Head of caudate nucleus (tissue), 42 donors: ENCODE measurements around the gene NUP210L.

Experiments used
- DNase-seq, 42 donors: peaks; one replicate each; pipeline versions ENCODE4 v3.0.0 to v3.0.0-alpha.2; 2020 to 2021; ENCODE audit warnings: mixed read lengths in 7 of 42
- intact Hi-C: fragments of 100-400 bp; cut with DNase I; formaldehyde crosslinking; loops from one replicate; pipeline ENCODE4 v1.15.0; 2022

The NUP210L gene

DNA sequence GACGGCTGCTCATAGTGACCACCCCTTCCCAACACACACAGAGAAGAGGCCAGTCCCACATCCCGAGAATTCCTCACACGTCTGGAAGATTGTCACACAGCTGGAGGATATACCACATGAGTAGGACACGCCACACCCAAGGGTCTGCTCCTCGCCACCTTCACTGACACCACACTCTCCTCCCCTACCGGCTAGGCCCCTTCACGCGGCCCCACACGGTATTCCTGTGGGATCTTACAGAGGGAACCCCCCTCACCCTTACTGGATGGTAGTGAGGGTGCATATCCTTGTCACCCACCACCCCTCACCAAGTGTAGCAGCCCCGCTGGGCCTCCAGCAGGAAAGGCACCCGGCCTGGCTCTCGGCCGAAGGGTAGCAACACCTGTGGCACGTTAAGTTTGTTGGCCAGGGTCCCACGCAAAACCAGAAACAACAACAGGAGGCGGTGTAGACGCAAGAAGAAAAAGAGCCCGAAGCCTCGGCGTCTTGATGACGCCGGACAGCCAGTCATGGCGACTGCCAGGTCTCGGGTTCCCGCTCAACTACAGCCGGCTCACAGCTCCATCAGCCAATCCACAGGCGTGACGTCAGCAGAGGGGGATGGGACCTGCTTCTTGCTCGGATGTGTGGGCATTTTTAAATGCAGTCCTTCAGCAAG, at the start of gene NUP210L:
TSS of gene NUP210L (minus strand) at position 540 of the 658 bp plus-strand sequence.
- DNase-seq = peak in 3 of 42 donors; percentile 39 to 89 (median 86)
- intact Hi-C loops = no loop called here

DNA sequence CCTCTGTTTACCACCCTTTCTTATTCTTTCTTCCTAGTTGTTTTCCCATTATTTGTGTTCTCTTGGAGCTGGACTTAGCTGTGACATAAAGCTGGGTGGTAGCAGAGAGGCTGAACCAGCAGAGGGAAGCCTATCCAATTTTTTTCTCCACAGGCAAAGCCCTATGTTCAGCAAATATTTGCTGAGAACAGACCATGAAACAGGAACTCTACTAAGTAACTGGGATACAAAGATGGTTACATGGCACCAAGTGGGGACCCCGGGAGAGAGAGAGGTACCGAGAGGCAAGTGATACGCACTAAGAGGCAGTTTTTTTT, 44.6 kb upstream of the NUP210L start:
- intact Hi-C loops = no loop called here
- no peak for DNase-seq

DNA sequence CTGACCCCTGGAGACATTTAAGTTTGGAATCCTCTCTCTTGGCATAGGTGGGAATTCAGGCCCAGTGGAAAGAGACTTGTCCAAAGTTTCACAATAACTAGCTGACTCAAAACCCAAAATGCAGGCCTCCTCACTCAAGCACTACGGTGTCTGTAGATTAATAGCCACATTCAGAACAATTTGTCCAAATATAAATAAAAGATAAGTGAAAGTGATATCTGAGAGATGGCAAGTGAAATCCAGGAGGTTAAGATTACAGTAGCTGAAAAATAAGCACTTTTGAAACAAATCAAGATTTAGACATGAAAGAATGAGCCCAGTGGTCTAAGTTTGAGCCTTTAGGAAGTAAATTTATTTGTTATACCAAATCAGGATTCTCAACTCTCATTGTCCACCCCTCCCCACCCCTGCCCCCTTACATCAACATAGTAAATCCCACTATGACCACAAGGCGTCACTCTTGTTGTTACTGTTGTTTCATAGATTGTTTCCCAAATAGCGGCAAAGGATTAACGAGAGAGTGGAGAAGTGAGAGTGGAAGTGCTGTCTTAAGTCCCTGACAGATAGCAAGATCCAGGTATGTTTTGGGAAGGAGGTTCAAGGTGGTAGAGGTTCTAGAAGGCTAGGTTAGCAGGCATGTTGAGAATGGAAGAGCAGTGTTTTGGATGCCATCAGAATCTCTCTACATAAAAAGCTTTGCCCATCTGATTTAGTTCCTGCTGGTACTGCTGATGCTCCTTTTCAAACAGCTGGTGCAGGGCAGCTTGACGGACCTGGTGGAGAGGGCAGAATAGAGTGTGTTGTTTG, 44.1 kb upstream of the NUP210L start:
- intact Hi-C loops = no loop called here
- peak in 13 of 42 donors; percentile 9 to 77 (median 31) for DNase-seq

- DNase-seq = no peak
- intact Hi-C loops = no loop called here
Measured at GRCh38 chr1:154193821-154194220, 38.9 kb upstream of the NUP210L start.

- intact Hi-C loops = no loop called here
- no peak for DNase-seq
Measured at GRCh38 chr1:154192476-154192875, 37.6 kb upstream of the NUP210L start.

GRCh38 chr1:154191990-154192461, 37.2 kb upstream of the NUP210L start, which contains the start of gene TPM3:
TSS of gene TPM3 (minus strand) at chr1:154192100. CDS start at chr1:154192018, 82 bp downstream.
- DNase-seq = no peak
- intact Hi-C loops = no loop called here

- DNase-seq = no peak
- intact Hi-C loops = no loop called here
Measured at GRCh38 chr1:154190550-154190949, 35.7 kb upstream of the NUP210L start.

DNA sequence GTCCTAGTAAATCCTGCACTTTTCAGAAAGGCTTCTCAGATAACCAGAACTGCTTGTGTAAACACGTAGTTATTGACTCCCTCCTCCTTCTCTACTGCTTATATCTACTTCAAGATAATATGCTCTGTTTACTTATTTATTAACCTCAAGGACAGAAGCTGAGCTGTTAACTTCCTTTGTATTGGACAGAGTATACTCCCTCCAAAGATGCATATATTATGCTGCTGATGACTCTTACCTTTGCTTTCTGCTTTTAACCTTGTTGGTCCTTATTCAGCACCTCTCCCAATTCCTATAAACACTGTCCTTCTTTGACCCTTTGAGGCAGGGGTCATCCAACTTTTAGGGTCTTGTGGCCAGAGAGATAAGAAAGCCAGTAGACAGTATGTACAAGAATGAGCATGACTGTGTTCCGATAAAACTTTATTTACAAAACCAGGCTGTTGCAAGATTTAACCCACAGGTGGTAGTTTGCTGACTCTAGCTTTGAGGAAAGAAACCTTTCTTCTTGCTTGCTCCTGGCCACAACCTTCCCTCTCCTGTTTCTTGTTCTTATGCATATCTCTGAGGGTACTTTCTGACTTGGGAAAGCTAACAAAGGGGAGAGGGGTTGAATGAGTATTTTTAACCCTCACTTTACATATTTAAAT, 32.1 kb upstream of the NUP210L start:
- DNase-seq = no peak

GRCh38 chr1:154186177-154186576, 31.3 kb upstream of the NUP210L start:
- peak in 40 of 42 donors; percentile 20 to 79 (median 56) for DNase-seq
- intact Hi-C loops = no loop called here

More for the DNA sequence above, 32.1 kb upstream of the NUP210L start:
- intact Hi-C loops = no loop called here

DNA sequence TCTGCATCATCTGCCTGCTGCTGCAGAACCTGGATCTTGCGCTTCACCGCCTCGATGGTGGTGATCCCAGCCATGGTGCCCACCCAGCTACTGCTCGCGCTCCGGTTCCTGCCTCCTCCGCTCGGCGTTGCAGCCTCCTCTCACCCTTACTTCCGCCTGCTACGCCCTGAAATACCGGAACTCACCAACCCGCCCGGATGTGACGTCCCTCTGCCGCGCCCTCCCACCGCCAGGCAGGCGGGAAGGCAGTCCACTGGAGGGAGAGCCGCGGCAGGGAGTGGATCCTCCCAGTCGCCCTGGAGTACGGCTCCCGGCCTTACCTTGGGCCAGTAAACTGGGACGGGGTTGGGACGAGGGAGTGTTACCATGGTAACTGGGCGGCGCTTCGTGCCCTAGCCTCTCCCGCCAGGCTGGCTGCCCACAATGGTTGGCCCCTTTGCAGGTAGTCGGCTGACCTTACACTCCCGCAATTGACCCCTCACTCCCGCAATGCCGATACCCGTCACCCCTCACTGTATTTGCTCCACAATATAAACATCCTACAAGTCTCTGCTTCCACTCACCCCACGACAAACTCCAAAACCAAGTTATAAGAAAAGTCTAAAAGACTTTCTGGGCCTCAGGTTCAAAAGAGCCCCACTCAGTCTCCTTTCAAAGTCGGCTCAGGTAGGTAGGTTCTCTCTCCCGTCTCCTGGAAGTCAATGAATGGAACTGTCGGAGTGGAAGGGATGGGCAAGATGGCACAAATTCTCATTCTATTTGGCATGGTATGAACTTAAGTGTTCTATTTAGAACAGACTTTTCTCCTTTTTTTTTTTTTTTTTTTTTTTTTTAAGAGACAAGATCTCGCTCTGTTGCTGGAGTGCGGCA, 28.4 kb upstream of the NUP210L start:
- peak; percentile 93 to 98 (median 96) for DNase-seq
- intact Hi-C loops = loop anchor here (5.0 kb wide), 1 partner anchor 39 kb away; the partner anchor contains the start of gene UBAP2L

- intact Hi-C loops = loop anchor here (5.0 kb wide), 1 partner anchor 40 kb away; the partner anchor contains the start of gene UBAP2L
Measured at GRCh38 chr1:154182344-154183045, 27.6 kb upstream of the NUP210L start.

GRCh38 chr1:154181944-154182343, 27.1 kb upstream of the NUP210L start:
- intact Hi-C loops = loop anchor here (5.0 kb wide), 1 partner anchor 40 kb away; the partner anchor contains the start of gene UBAP2L
- peak in 1 of 42 donors; percentile 30 for DNase-seq

More at GRCh38 chr1:154182344-154183045, 27.6 kb upstream of the NUP210L start:
- peak; percentile 37 to 82 (median 63) for DNase-seq

GRCh38 chr1:154179946-154180687, 25.2 kb upstream of the NUP210L start:
- no peak for DNase-seq
- intact Hi-C loops = loop anchor here (5.0 kb wide), 1 partner anchor 42 kb away; the partner anchor contains the start of gene UBAP2L

DNA sequence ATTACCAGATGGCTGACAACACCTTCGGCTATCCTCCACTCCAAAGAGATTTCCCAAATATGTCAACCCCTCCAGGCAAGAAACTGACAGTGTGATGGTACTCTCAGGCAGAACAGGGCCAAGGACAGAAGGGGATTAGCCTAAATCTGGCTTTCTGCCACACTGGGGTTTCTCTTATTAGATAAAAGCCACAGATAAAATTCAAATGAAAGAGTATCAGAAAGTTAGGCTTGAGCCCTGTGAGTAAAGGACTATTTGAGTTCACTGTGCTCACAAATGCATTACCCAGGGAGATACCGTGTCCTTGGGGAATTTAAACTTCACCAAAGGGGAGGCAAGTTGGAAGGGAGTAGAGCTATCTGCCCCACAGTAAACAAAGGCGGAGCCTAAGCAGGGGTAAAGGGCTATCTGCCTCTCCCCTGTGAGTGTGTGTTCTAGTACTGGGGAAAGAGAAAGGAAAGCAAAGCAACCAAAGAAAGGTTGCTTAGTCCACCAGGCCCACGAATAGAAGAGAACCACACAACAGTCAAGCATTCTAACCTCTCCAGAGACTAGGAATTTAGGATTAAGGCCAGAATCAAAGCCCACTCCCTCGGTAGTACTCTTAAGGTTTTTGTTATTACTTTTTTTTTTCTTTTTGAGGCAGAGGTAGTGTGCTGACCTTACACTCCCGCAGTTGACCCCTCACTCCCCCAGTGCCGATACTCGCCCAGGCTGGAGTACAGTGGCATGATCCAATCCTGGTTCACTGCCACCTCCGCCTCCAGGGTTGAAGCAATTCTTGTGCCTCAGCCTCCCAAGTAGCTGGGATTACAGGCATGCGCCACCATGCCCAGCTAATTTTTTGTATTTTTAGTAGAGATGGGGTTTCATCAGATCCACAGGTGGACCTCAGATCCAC, 24.3 kb upstream of the NUP210L start:
- no peak for DNase-seq
- intact Hi-C loops = no loop called here

- peak; percentile 17 to 93 (median 68) for DNase-seq
Measured at GRCh38 chr1:154178013-154178412, 23.1 kb upstream of the NUP210L start.

GRCh38 chr1:154176337-154176736, 21.5 kb upstream of the NUP210L start:
- intact Hi-C loops = no loop called here
- peak in 2 of 42 donors; percentile 13 to 43 for DNase-seq

More at GRCh38 chr1:154178013-154178412, 23.1 kb upstream of the NUP210L start:
- intact Hi-C loops = no loop called here
